Hematopoietic multipotent progenitor cell treated with erythropoietin and hydrocortisone succinate and interleukin-3 and kit ligand, for 15 days (in vitro differentiated cells): Measurements from ENCODE around the gene XYLB.

Source experiments
- DNase-seq: peaks from one replicate; pipeline ENCODE4 v3.0.0-alpha.2; 2015; ENCODE audit warnings: low spot score

XYLB gene

DNA sequence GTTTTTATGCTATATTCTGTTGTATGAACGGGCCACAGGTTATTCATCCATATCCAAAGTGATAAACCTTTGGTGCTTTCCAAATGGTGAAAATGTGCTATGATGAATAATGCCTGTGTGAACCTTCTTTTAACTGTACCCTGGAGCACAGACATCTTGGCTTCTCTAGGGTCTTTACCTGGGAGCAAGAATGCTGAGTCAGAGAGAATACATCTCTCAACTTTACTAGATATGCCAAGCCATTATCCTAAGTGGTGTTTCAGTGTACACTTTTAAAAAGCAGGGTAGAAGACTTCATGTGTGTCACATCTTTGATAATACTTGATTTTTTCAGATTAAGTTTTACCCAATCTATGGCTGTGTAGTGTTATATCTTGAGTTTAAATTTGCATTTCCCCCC, 23.5 kb upstream of the XYLB start:
- DNase-seq = no peak

GRCh38 chr3:38325256-38325655, 21.3 kb upstream of the XYLB start:
- no peak for DNase-seq

DNA sequence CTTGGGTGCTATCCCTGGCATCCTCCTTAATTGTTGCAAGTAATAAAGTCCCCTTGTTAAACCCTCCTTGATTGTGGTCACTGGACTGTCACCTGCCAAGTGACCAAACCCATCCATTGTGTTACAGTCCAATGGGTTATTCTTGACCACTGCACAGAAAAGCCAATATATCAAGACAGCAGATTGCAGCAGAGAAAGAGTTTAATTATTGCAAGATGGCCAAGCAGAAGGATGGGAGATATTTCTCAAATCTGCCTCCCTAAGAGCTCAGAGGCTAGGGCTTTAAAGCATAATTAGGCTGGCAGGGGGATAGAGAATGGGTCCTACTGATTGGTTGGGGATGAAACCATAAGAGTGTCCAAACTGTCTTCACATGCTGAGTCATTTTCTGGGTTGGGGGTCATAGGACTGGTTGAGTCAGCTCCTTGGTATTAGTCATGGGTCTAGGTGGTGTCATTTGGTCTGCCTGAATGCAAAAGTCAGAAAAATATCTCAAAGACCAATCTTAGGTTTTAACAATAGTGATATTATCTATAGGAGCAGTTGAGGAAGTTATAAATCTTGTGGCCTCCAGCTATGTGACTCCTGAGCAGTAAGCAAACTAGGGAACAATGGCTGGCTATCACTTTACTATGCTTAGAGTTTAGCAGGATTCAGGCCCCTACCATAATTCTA, 19.1 kb upstream of the XYLB start:
- DNase-seq = no peak

DNA sequence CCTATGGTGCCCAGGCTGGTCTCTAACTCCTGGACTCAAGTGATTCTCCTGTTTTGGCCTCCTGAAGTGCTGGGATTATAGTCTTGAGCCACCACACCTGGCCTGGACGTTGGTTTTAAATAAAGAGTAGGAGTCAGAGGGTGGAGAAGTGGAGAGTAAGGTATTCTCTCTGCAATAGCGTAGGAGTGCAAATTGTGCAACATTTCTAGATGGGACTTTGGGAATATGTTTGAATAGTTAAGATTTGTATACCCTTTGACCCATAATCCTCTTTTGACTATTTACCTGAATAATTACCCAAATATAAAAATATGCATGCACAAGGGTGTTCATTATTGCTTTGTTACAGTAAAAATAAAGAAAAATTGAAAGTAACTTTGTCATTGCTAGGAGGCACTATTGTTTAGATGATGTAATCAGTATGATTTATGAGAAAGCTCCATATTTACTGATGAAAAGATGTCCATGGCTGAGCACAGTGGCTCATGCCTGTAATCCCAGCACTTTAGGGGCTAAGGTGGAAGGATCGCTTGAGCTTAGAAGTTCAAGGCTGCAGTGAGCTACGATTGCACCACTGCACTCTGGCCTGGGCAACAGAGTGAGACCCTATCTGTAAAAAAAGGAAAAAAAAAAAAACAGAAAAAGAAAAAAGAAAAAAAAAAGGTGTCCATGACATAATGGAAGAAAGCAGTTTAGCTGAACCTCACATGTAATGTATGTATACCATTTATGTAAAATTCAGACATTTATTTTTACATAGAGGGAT, 15.1 kb upstream of the XYLB start:
- no peak for DNase-seq

DNA sequence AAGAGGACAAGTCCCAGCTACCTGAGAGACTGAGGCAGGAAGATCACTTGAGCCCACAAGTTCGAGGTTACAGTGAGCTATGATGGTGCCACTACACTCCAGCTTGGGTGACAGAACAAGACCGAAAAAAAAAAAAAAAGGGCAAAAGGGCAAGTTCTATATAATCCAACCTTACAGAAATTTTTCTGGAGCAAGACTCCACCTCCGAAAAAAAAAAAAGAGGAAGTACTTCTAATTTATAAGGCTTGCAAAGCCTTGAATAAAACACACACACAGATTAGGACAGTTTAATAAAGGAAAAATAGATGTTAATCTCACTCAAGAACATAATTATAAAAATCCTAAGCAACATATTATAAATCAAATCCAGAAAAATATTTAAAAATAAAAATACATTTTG, 14.4 kb upstream of the XYLB start:
- no peak for DNase-seq

DNA sequence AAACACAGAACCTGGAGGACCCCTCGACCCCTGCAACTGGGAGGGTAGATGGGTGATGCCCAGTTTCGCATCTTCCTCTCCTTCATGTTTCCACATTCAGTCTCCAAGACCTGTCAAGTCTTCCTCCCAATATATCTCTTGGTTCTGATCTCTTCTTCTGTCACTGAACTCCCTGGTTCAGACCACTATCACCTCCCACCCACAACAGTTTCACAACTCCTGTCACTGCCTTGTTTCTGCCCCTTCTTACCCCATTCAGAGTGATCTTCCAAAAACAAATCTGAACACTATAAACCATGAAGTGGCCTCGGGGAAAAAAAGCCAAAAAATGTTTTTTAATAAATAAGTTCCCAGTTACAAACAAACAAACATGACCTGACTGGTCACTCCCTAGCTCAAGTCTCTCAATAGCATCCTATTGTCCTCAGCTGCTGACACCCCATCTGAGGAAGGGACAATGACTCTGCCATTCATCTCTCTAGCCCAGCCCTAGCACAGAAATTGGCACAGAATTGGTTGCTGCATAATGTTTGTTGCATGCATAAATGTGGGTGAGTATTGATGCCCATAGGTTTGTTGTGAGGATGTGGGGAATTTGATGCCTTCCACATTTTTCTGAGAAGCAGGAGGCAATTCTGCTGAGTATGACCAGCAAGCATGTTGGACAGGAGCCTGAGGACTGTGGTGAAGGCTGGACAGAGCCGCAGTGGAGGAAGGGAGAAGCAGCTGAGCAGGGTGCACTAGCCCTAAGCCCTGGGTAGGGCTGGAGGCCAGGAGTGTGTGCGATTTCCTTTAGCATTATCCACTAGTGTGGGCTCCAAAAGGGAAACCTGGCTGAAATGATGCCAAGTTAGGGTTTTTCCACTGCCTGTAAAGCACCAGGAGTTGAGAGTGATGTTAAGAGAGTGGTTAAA, 12.2 kb upstream of the XYLB start:
- no peak for DNase-seq

- DNase-seq = no peak
Observed at GRCh38 chr3:38335263-38335662, 11.3 kb upstream of the XYLB start.

DNA sequence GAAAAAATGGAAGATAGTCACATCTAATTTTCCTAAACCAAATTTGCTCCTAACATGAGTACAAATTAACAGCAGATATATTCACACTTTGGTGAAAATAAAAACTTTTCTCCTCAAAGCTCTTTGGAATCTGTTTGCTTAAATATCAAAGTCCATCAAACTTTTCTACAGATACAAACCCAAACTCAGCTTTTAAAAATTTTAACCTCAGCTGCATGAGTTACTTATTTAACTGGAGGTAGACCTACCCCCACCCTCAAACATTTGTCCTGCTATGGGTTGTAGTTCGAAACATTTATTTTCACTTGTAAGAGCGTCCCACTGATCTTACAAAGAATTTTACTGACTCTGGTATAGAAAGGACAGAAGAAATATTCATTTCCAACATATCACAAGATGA, 8.9 kb upstream of the XYLB start:
- DNase-seq = no peak

DNA sequence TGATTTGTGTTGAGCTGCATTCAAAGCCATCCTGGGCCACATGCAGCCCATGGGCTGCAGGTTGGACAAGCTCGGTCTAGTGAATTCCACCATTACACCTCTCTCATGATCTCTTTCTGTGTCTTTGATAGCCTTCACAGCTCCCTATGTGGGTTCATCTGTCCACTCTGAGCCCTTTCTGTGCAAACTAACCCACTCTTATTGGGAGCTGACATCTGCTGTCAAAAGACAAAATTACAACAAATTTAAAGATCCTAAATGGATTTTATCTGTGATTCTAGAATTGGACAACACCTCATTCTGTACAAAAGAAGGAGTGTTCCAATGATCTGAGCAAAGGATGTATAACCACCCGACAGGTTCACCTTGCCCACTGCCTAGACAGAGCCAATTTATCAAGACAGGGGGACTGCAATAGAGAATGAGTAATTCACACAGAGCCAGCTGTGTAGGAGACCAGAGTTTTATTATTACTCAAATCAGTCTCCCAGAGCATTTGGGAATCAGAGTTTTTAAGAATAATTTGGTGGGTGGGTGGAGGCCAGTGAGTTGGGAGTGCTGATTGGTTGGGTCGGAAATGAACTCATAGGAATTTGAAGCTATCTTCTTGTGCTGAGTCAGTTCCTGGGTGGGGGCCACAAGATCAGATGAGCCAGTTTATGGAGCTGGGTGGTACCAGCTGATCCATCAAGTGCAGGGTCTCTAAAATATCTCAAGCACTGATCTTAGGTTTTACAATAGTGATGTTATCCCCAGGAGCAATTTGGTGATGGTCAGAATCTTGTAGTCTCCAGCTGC, 2.6 kb upstream of the XYLB start:
- no peak for DNase-seq

- no peak for DNase-seq
Observed at GRCh38 chr3:38345879-38346586, 552 bp upstream of the XYLB start.

GRCh38 chr3:38347421-38348200, 1.0 kb downstream of the XYLB start:
- no peak for DNase-seq

- no peak for DNase-seq
Observed at GRCh38 chr3:38348903-38349302, 2.3 kb downstream of the XYLB start.

DNA sequence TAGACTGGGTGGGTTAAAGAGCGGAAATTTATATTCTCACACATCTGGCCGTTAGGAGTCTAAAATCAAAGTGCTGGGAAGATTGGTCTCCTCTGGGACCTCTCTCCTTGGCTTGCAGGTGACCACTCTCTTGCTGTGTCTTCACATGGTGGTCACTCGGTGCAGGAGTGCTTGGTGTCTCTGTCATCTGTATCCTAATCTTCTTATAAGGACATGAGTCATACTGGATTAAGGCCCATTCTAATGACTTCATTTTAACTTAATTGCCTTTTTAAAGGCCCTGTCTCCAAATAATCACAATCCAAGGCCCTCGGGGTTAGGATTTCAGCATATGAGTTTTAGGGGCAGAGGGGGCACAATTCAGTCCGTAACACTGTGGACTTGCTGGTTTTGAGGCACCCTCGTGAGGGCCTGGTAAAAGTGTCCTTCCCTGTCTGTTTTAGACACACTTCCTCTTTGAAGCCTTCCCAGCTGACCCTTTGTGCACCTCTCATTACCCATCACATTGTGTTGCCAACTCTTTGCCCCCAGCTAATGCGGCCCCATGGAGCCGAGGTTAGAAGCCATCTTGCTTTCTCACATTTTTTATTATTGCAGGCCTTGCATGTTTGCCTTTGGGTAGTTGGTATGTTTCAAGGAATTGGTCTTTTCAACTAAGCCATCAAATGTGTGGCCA, 3.2 kb downstream of the XYLB start:
- no peak for DNase-seq

DNA sequence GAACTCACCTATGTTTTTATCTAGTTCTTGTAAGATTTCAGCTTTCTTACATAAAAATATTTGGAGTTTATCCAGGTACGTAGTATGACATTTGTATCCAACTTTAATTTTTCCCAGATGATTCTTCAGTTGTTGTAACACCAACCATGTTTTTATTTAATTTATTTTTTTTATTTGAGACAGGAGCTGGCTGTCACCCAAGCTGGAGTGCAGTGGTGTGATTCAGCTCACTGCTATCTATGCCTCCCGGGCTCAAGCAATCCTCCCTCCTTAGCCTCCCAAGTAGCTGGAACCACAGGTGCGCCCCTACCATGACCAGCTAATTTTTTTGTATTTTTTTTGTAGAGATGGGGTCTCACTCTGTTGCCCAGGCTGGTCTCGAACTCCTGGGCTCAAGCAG, 6.6 kb downstream of the XYLB start:
- no peak for DNase-seq

DNA sequence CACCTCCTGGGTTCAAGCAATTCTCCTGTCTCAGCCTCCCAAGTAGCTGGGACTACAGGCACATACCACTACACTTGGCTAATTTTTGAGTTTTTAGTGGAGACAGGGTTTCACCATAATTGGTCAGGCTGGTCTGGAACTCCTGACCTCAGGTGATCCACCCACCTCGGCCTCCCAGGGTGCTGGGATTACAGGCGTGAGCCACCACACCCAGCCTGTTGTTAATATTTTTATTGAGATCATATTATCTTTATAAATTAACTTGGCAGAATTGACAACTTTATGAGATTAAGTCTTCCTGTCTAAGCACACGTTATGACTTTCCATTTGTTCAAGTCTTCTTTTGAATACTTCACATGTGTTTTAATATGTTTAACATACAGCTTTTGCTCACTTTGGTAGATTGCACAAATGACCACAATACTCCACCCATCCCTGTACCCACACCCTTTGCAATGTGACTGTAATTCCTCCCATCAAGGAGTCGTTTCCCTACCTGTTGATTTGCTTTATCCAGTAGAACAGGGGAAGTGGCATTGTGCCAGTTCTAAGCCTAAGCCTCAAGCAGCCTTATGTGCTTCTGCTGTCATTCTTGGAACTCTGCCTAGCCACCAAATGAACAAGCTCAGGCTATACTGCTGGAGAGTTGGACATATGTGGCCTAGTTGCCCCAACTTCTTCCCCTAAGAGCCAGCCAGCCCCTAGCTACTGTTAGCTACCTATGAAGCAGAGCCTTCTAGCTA, 8.2 kb downstream of the XYLB start:
- DNase-seq = peak; percentile 45

DNA sequence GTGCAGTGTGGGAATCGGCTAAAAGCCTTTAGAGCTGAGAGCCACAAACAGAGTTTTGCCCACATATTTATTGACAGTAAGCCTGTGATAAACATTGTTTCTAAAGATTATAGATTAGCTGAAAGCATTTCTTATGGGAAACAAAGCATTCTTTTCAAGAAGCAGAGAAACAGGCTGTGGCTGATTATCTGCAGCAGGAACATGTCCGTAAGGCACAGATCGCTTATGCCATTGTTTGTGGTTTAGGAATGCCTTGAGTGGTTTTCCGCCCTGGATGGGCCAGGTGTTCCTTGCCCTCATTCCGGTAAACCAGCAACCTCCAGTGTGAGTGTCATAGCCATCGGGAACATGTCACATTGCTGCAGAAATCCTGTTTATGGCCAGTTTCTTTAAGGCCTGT, 12.5 kb downstream of the XYLB start:
- no peak for DNase-seq

DNA sequence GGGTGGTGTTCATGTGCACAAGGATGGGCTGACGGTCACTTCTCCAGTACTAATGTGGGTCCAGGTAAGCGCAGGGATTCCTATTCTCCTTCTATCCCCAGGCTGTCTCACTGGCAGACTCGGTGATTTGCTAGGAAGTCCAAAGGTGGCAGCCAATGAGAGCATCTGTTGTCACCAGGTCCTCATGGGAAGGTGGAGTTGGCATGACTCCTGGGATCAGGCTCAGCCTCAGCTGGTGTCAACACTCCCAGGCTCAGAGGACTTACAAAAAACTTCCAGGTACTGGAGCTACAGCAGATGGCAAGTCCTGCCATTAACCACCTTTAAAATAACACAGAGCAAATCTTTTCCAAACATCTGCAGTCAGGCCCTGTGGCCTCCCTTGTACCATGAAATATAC, 13.8 kb downstream of the XYLB start:
- DNase-seq = no peak

DNA sequence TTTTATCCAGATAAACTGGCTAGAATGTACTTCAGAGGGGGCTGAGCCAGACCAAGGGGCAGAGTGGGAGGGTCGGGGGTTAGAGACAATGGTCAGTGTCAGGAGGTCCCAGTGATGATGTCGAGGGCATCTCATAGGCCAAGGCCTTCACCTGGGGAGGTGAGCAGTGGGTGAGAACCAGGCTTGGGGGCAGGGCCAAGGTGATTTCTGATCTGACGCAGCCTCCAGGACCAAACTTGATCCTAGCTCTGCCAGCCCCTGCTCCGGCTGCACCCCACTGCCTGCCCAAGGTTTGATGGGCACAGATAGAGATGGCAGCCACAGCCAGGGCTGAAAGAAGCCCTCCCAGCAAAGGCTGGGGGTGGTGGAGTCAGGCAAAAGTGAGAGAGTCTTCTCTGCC, 14.9 kb downstream of the XYLB start:
- no peak for DNase-seq

DNA sequence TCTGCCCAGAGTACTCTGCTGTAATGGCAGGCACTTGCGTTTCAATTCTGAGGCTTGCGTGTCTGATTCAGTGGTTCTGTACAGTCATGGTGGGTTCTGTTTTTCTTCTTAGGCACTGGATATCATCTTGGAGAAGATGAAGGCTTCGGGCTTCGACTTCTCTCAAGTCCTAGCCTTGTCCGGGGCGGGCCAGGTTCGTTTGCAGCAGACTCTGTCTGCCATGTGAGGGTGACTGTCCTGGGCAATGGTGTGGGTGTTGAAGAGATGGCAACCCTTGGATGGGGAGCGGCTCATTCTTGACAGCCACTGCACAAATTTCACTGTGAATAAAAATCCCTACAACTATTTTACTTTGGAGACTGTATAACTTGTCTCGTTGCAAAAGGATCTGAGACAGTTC, 16.2 kb downstream of the XYLB start:
- no peak for DNase-seq
